Measurements from ENCODE around the gene NHEJ1. TPM values are rescaled to one million over a fixed set of nuclear protein-coding genes. Genes with fewer than 3 reads are reported as not detected.

Gene NHEJ1
- total and polyA plus RNA-seq, 2 of the 13 experiments (the other 11 are each of a cell fraction or from before 2014, with no cell fraction given) = 30.0 to 30.7 TPM

- TF ChIP-seq ZNF343 (CRISPR knock-in tag; IDR thresholded peaks at IDR 0.05) (peak; percentile 90; the same call in 1 of the 2 replicates), HINFP (CRISPR knock-in tag; IDR thresholded peaks at IDR 0.05; ENCODE audit: low read depth) (peak; percentile 95), CAMTA2 (CRISPR knock-in tag; IDR thresholded peaks at IDR 0.05; ENCODE audit: borderline replicate concordance) (peak; percentile 44; the same call in 1 of the 2 replicates), MYNN (CRISPR knock-in tag; IDR thresholded peaks at IDR 0.05; ENCODE audit: low read depth) (no peak; the same call in 1 of the 2 replicates), ZNF251 (CRISPR knock-in tag; IDR thresholded peaks at IDR 0.05) (no peak), NR0B2 (CRISPR knock-in tag; IDR thresholded peaks at IDR 0.05) (peak; percentile 99), ZNF34 (CRISPR knock-in tag; IDR thresholded peaks at IDR 0.05; ENCODE audit: borderline replicate concordance) (no peak), ZNF720 (CRISPR knock-in tag; IDR thresholded peaks at IDR 0.05) (no peak), RFX5 (IDR thresholded peaks at IDR 0.05; ENCODE audit: low read depth, low read length) (no peak), TBX3 (IDR thresholded peaks at IDR 0.05; ENCODE audit: borderline replicate concordance) (peak; percentile 82), ZNF777 (CRISPR knock-in tag; IDR thresholded peaks at IDR 0.05) (peak; percentile 77), CENPT (CRISPR knock-in tag; IDR thresholded peaks at IDR 0.05; ENCODE audit: low read depth) (peak; percentile 94; the same call in 1 of the 2 replicates), MAFG (CRISPR knock-in tag; IDR thresholded peaks at IDR 0.05) (0 out of 2 replicates have a peak, but pooled peaks have one; percentile 50), ZNF451 (CRISPR knock-in tag; IDR thresholded peaks at IDR 0.05) (peak; percentile 96), ZBTB1 (CRISPR knock-in tag; IDR thresholded peaks at IDR 0.05; ENCODE audit: borderline replicate concordance) (peak; percentile 68; the same call in 1 of the 2 replicates), RORA (CRISPR knock-in tag; IDR thresholded peaks at IDR 0.05) (no peak), ZNF703 (CRISPR knock-in tag; IDR thresholded peaks at IDR 0.05; ENCODE audit: borderline replicate concordance) (peak; percentile 79; the same call in 1 of the 2 replicates), ATF1 (CRISPR knock-in tag; IDR thresholded peaks at IDR 0.05) (no peak), ZNF367 (CRISPR knock-in tag; IDR thresholded peaks at IDR 0.05; ENCODE audit: borderline replicate concordance) (peak; percentile 93), ASH2L (IDR thresholded peaks at IDR 0.05; ENCODE audit: insufficient read length, low read depth, low read length) (peak; percentile 22), KDM6A (CRISPR knock-in tag; IDR thresholded peaks at IDR 0.05; ENCODE audit: low read depth) (no peak)
- TF ChIP-seq, protein P1, sequence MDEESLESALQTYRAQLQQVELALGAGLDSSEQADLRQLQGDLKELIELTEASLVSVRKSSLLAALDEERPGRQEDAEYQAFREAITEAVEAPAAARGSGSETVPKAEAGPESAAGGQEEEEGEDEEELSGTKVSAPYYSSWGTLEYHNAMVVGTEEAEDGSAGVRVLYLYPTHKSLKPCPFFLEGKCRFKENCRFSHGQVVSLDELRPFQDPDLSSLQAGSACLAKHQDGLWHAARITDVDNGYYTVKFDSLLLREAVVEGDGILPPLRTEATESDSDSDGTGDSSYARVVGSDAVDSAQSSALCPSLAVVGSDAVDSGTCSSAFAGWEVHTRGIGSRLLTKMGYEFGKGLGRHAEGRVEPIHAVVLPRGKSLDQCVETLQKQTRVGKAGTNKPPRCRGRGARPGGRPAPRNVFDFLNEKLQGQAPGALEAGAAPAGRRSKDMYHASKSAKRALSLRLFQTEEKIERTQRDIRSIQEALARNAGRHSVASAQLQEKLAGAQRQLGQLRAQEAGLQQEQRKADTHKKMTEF (CRISPR knock-in tag; IDR thresholded peaks at IDR 0.05) = peak; percentile 89
- TF ChIP-seq, protein P2, sequence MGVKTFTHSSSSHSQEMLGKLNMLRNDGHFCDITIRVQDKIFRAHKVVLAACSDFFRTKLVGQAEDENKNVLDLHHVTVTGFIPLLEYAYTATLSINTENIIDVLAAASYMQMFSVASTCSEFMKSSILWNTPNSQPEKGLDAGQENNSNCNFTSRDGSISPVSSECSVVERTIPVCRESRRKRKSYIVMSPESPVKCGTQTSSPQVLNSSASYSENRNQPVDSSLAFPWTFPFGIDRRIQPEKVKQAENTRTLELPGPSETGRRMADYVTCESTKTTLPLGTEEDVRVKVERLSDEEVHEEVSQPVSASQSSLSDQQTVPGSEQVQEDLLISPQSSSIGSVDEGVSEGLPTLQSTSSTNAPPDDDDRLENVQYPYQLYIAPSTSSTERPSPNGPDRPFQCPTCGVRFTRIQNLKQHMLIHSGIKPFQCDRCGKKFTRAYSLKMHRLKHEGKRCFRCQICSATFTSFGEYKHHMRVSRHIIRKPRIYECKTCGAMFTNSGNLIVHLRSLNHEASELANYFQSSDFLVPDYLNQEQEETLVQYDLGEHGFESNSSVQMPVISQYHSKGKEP (CRISPR knock-in tag; IDR thresholded peaks at IDR 0.05) = peak; percentile 94; the same call in 1 of the 2 replicates
- TF ChIP-seq, protein P3, sequence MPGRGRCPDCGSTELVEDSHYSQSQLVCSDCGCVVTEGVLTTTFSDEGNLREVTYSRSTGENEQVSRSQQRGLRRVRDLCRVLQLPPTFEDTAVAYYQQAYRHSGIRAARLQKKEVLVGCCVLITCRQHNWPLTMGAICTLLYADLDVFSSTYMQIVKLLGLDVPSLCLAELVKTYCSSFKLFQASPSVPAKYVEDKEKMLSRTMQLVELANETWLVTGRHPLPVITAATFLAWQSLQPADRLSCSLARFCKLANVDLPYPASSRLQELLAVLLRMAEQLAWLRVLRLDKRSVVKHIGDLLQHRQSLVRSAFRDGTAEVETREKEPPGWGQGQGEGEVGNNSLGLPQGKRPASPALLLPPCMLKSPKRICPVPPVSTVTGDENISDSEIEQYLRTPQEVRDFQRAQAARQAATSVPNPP (CRISPR knock-in tag; IDR thresholded peaks at IDR 0.05) = no peak
These were observed 16.4 kb upstream of the NHEJ1 start, which contains the start of gene CNPPD1 (continued) for GRCh38 chr2:219176818-219177551.

All from HepG2 (cell line).